ENCODE results near the gene NRXN3.

The NRXN3 gene

DNA sequence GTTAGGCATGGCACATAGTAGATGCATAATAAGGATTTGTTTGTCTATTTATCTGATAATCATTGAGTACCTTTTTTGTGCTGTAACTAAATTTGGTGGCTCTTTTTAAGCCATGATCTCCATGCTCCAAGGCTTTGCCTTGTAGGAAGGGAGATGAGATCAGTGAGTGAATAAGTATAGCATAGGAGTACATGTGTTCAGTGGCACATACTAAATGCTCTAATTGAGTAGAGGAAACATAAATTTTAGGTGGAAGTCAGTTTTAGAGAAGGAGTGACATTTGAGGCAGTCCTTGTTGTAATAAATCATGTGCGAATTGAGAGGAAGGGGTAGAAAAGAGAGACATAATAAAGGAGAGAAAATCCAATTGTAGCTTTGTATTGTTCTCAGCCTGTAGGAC is 482.6 kb downstream of the NRXN3 start:
- in situ Hi-C loops (cut with MboI; ENCODE audit: low pct_unique_long_range_greater_than_20kb, low sequenced_read_pairs): no loop called here
- no peak for DNase-seq

DNA sequence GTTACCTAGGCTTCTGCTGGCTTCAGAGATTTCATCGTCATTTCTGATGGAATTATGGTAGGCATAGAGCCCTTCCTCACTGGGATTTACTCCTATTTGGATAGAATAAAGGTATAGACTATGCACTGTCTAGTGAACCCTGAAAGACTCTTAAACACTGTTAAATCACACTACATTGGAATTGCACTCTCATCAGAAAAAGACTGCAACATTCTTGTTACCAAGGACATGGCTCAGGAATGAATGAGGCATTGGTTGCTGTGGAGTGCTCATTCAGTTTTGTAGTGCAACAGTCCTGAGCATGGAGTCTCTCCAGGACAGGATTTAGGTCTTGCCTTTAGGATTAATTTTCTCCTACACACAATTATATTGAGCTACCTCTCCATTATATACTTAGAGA is 483.0 kb downstream of the NRXN3 start:
- in situ Hi-C loops (cut with MboI; ENCODE audit: low pct_unique_long_range_greater_than_20kb, low sequenced_read_pairs): no loop called here
- DNase-seq: no peak

DNA sequence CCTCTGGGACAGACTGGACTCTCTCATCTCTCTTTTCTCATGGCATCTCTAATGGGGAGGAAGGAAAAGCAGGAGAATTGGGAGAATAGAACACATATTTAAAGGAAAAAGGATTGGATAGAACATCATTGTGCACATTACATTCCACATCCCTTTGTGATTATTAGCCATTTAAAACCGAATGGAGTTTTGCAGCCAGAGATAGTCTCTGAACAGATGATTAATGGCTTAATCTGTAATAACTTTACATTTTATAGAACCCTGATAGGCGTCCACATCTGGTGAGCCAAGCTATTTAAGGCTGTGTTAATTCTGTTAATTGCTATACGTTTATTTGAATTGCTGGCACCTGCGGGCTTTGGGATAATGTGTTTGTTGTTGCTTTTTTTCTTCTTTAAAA is 487.3 kb downstream of the NRXN3 start:
- in situ Hi-C loops (cut with MboI; ENCODE audit: low pct_unique_long_range_greater_than_20kb, low sequenced_read_pairs): no loop called here
- no peak for DNase-seq

DNA sequence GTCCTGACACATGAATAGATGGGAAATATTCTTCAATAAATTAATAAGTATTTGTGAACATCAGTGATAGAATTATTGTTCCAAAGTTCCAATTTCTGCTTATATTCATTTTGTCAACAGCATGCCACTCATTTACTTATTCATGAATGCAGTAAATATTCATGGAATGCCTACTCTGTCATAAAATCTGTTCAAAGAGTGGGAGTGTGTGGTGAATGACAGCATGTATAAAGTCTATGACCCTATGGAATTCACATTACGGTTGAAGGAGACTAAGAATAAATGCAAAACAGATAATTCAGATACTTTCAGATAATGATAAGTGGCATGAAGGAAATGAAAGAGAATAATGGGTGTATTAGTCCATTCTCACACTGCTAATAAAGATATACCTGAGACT is 494.7 kb downstream of the NRXN3 start:
- no peak for DNase-seq
- in situ Hi-C loops (cut with MboI; ENCODE audit: low pct_unique_long_range_greater_than_20kb, low sequenced_read_pairs): no loop called here

DNA sequence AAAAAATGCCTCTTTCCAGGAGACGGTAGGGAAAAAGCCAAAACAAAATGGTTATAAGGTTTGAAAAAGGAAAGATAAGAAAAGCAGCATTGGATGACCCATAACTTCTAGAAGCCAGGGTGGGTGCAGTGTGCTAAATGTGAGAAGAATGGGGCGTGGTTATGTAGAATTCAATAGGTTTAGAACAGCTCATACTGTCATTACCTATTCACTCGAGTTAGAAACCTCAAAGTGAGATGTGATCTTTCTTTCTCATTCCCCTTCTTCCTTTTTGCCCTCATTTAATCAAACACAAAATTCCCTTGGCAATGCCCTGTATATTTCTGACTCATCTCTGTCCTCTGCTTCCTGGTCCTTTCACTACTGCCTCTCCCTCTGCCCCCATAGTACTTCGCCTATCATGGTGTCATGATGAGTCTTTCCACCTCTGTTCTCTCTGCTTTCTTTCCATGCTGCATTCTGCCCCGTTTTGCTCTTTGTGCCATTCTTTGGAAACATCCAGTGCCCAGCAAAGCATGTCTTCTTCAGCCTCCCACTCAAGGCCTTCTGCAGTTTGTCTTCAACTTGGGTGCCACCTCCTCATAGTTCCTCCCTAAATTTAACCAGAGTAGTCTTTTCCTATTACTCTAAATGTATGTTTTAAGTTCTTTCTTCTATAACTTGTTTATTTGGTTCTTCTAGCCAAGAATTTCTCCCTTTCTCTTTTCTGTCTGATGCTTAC is 496.3 kb downstream of the NRXN3 start:
- in situ Hi-C loops (cut with MboI; ENCODE audit: low pct_unique_long_range_greater_than_20kb, low sequenced_read_pairs): no loop called here
- DNase-seq: no peak

DNA sequence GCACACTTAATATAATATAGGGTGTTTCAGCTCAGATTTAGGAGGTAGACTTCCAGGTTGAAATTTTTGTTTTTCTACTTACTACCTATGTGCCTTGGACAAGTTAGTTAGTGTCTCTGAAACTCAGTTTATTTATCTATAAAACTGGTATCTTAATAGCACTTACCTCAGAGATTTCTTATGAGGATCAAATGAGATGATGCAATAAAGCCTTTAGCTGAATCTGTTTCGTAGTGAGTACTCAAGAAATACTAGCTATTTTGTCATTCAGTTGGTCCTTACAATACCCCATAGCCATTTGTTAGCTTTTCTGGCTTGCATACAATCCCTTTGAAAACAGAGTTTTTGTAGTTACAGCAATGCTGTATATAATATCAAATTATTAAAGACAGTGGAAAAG is 497.0 kb downstream of the NRXN3 start:
- DNase-seq: no peak
- in situ Hi-C loops (cut with MboI; ENCODE audit: low pct_unique_long_range_greater_than_20kb, low sequenced_read_pairs): no loop called here

GRCh38 chr14:78673845-78674244 is 503.7 kb downstream of the NRXN3 start:
- in situ Hi-C loops (cut with MboI; ENCODE audit: low pct_unique_long_range_greater_than_20kb, low sequenced_read_pairs): no loop called here
- no peak for DNase-seq

DNA sequence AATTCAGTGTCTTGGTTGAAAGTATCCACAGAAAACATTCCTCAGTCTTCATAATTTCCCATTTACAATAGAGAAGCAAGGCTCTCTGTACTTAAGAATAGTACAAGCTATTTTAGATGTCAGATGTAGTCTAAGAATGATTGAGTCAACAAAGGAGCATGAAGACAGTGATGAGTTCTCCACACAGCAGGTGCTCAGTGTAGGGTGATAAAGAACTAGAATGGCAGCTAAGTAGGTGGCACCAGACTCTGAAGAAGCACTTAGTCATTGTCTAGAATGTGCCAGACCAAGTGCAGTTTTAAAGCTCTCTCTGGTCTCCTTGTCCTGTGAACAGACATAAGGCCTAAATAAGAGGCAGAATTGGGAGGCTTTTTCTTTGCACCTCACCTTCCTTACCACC is 504.6 kb downstream of the NRXN3 start:
- DNase-seq: no peak
- in situ Hi-C loops (cut with MboI; ENCODE audit: low pct_unique_long_range_greater_than_20kb, low sequenced_read_pairs): no loop called here

GRCh38 chr14:78683206-78683605 is 513.0 kb downstream of the NRXN3 start:
- no peak for DNase-seq
- in situ Hi-C loops (cut with MboI; ENCODE audit: low pct_unique_long_range_greater_than_20kb, low sequenced_read_pairs): no loop called here

DNA sequence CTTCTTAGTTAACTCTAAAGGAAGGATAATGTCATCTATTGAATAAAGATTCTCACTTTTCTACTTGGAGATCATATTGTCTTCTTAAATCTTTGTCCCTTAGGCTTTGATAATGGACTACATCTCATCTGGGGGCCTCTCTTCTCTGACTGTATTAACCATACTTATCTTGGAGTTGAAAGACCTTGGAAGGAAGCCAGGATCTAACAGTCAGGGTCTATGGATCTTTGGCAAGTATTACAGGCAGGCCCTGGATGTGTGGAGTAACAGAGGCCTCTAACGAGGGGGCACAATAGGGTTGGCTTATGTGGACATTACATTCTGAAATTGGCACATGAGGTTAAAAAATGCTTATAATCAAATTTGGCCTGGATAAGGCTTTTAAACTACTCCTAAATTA is 513.8 kb downstream of the NRXN3 start:
- in situ Hi-C loops (cut with MboI; ENCODE audit: low pct_unique_long_range_greater_than_20kb, low sequenced_read_pairs): no loop called here
- DNase-seq: no peak

GRCh38 chr14:78688503-78688902 is 518.3 kb downstream of the NRXN3 start:
- in situ Hi-C loops (cut with MboI; ENCODE audit: low pct_unique_long_range_greater_than_20kb, low sequenced_read_pairs): no loop called here
- no peak for DNase-seq

GRCh38 chr14:78690836-78691235 is 520.7 kb downstream of the NRXN3 start:
- DNase-seq: peak; percentile 38
- in situ Hi-C loops (cut with MboI; ENCODE audit: low pct_unique_long_range_greater_than_20kb, low sequenced_read_pairs): no loop called here

- in situ Hi-C loops (cut with MboI; ENCODE audit: low pct_unique_long_range_greater_than_20kb, low sequenced_read_pairs): no loop called here
- DNase-seq: peak; percentile 24
Measured at GRCh38 chr14:78697341-78697740, 527.2 kb downstream of the NRXN3 start.

- in situ Hi-C loops (cut with MboI; ENCODE audit: low pct_unique_long_range_greater_than_20kb, low sequenced_read_pairs): no loop called here
- DNase-seq: no peak
Measured at GRCh38 chr14:78698991-78699390, 528.8 kb downstream of the NRXN3 start.

GRCh38 chr14:78700236-78700635 is 530.1 kb downstream of the NRXN3 start:
- in situ Hi-C loops (cut with MboI; ENCODE audit: low pct_unique_long_range_greater_than_20kb, low sequenced_read_pairs): no loop called here

GRCh38 chr14:78701246-78701645 is 531.1 kb downstream of the NRXN3 start:
- no peak for DNase-seq
- in situ Hi-C loops (cut with MboI; ENCODE audit: low pct_unique_long_range_greater_than_20kb, low sequenced_read_pairs): no loop called here

More at GRCh38 chr14:78700236-78700635, 530.1 kb downstream of the NRXN3 start:
- DNase-seq: peak; percentile 7

DNA sequence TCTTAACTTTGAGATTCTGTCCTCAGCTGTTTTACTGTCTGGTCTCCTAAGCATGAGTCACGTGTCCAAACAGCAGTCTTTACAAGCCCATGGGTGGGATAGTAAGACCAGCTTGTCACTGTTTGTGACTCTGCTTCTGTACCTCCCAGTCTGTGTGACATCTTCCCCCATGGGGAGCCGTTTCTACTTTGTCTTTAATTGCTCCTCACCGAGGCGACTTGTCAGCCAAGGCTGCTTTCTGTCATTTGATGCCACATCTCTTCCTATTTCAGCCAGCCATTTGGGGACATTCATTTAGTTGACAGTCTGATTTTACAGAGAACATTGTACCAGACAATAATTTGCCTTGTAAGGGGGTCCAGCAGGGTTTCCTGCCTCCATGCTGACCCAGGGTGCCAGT is 534.8 kb downstream of the NRXN3 start:
- no peak for DNase-seq
- in situ Hi-C loops (cut with MboI; ENCODE audit: low pct_unique_long_range_greater_than_20kb, low sequenced_read_pairs): no loop called here

GRCh38 chr14:78705989-78706388 is 535.8 kb downstream of the NRXN3 start:
- DNase-seq: no peak
- in situ Hi-C loops (cut with MboI; ENCODE audit: low pct_unique_long_range_greater_than_20kb, low sequenced_read_pairs): no loop called here

DNA sequence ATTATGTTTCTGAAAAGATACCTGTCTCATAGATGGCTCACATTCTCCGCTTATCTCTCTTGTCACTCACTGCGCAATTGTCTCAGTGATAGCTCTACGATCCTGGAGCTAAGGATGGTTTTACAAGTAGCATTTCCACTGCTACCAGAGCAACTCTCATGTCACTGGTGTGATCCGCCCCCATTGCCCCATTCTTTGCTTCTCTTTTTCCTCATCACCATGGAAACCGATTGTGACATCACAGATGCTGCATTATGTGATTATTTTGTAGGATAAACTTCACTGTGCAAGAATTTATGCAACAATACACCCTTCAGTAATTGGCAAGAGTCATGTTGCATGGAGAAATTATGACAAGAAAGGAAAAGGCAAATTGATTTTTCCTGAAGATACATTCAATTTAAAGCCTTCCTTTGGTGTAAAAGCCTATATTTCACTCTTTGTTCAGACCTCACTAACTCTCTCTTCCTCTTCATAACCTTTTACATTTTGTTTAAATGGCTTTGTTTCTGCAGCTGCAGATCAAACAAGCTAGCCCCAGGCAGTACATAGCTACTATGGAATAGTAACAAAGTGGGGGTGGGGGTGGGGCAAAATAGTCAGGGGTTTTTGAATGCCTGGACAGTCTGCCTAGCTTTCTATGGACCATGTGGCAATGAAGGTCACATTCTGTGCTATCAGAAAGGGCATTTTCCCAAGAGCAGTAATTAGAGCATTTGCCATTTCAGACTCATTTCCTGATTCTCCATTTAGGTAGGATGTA is 539.8 kb downstream of the NRXN3 start:
- DNase-seq: no peak
- in situ Hi-C loops (cut with MboI; ENCODE audit: low pct_unique_long_range_greater_than_20kb, low sequenced_read_pairs): no loop called here

DNA sequence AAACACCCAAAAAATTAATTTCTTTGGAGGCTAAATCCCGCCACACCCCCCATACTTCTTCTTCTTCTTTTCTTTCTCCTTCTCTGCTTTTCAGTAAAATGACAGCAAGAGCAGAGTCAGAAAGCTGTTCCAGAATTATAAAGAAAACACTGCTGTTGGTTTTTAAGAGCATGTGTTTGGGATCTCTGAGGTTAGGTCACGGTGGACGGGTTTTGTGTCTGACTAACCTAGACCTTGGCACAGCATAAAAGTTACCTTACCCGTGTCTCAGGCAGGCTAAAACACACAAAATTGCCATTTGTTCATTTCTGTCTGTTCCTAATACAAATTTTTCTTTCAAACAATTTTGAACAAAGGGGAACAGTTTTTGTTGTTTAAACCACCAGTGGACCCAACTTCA is 540.8 kb downstream of the NRXN3 start:
- in situ Hi-C loops (cut with MboI; ENCODE audit: low pct_unique_long_range_greater_than_20kb, low sequenced_read_pairs): no loop called here
- DNase-seq: no peak

GRCh38 chr14:78713716-78714115 is 543.5 kb downstream of the NRXN3 start:
- in situ Hi-C loops (cut with MboI; ENCODE audit: low pct_unique_long_range_greater_than_20kb, low sequenced_read_pairs): no loop called here
- no peak for DNase-seq
